HEK293 (cell line): ENCODE measurements around the gene ZFC3H1.

ENCODE experiments used
- OSR2 ChIP-seq: fragments of 450-650 bp; formaldehyde crosslinking; IDR thresholded peaks from 2 replicates; pipeline ENCODE4 v1.5.1; 2016; ENCODE audit warnings: missing biosample characterization, missing genetic modification characterization
- SCRT2 ChIP-seq: fragments of 450-650 bp; formaldehyde crosslinking; IDR thresholded peaks from 2 replicates; pipeline ENCODE4 v1.5.1; 2016; ENCODE audit warnings: missing biosample characterization, missing genetic modification characterization
- ZBTB11 ChIP-seq: fragments of 450-650 bp; formaldehyde crosslinking; conservative IDR thresholded peaks from 2 replicates; pipeline ENCODE4 v1.5.1; 2016; ENCODE audit warnings: low read depth, missing biosample characterization, missing genetic modification characterization
- ZNF175 ChIP-seq: fragments of 450-650 bp; formaldehyde crosslinking; IDR thresholded peaks from 2 replicates; pipeline ENCODE4 v1.5.1; 2016; ENCODE audit warnings: missing biosample characterization, missing genetic modification characterization
- ZNF555 ChIP-seq: fragments of 450-650 bp; formaldehyde crosslinking; conservative IDR thresholded peaks from 2 replicates; pipeline ENCODE4 v1.5.1; 2017; ENCODE audit warnings: missing biosample characterization, mild to moderate bottlenecking, missing genetic modification characterization, inconsistent platforms
- ZNF76 ChIP-seq: fragments of 450-650 bp; formaldehyde crosslinking; IDR thresholded peaks from 2 replicates; pipeline ENCODE4; 2016; ENCODE audit warnings: low read depth, missing biosample characterization, missing genetic modification characterization, borderline replicate concordance

Gene ZFC3H1

GRCh38 chr12:71562676-71563595, 100.7 kb downstream of the ZFC3H1 start (continued):
- TF ChIP-seq ZNF555 (no peak), OSR2 (no peak), ZNF175 (no peak), ZNF76 (tag by site-specific recombination) (no peak), SCRT2 (tag by site-specific recombination) (no peak), ZBTB11 (tag by site-specific recombination) (no peak)
